ENCODE data around the gene ACACB. TPM values are rescaled to one million over a fixed set of nuclear protein-coding genes. Genes with fewer than 3 reads are reported as not detected.

The ACACB gene
- total RNA-seq, 4 donors from 2014 or later = 5.9 to 48.4 (median 27.3) TPM

DNA sequence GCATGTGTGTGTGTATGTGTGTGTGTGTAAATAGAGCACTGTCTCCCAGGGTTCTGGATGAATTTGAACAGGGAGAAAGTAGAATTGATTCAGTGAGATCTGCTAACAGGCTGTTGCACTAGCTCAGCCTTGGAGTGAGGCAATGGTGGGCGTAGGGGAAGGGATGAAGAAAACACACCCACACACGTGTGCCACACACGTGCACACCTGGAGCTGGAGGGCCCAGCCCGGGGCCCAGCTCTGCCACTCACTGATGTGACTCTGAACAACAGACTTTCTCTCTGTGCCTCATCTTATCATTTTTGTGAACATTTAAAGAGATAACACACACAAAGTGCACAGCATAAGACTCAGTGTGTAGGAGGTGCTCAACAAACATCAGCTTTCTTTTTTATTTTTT is 4.2 kb downstream of the ACACB start:
- Histone ChIP-seq H3K36me3 (no peaks in the 10 kb centered on the region), H3K4me1 (peaks cover 0 to 23% (median 13%) of the 10 kb centered on the region in 3 donors), H3K27me3 (no peaks in the 10 kb centered on the region), H3K4me3 (no peak overlapping the region), H3K27ac (peak overlapping the region in 1 of 4 donors; percentile 9), H3K9me3 (no peaks in the 10 kb centered on the region)
- TF ChIP-seq POLR2A (IDR thresholded peaks at IDR 0.05) = no peak
- TF ChIP-seq, protein P1, sequence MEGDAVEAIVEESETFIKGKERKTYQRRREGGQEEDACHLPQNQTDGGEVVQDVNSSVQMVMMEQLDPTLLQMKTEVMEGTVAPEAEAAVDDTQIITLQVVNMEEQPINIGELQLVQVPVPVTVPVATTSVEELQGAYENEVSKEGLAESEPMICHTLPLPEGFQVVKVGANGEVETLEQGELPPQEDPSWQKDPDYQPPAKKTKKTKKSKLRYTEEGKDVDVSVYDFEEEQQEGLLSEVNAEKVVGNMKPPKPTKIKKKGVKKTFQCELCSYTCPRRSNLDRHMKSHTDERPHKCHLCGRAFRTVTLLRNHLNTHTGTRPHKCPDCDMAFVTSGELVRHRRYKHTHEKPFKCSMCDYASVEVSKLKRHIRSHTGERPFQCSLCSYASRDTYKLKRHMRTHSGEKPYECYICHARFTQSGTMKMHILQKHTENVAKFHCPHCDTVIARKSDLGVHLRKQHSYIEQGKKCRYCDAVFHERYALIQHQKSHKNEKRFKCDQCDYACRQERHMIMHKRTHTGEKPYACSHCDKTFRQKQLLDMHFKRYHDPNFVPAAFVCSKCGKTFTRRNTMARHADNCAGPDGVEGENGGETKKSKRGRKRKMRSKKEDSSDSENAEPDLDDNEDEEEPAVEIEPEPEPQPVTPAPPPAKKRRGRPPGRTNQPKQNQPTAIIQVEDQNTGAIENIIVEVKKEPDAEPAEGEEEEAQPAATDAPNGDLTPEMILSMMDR (IDR thresholded peaks at IDR 0.05) = no peak
- no peak for DNase-seq
- 56 to 73% methylated on average over 4 of the region's 4 CpGs for WGBS, 2 donors
- intact Hi-C loops (cut with DNase I) = no loop called here

DNA sequence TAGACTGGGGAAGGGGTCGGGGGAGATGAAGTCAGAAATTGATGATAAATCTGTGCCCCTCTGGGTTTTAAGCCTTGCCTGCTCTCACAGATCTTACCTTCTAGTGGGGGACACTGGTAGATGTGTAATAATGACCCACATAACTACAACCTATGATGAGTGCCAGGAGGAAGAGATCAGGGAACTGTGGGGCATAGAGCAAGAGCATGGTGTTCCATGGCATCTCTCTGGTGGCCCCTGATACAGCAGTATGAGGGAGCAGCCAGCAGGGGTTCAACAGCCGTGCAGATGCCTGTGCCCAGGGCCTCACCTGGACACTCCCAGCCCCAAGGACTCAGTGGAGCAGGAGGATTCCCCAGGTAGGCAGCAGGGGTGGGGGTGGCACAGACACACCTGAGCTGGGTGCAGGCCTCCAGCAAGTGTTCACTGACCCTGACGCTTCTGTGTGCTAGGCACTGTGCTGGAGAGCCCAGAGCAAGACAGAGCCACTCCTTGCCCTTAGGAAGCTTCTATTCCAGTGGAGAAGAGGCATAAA is 5.0 kb downstream of the ACACB start:
- Histone ChIP-seq H3K9me3 (no peaks in the 10 kb centered on the region), H3K36me3 (no peaks in the 10 kb centered on the region), H3K4me3 (no peak overlapping the region), H3K27me3 (no peaks in the 10 kb centered on the region), H3K4me1 (peaks cover 0 to 17% (median 8%) of the 10 kb centered on the region in 3 donors), H3K27ac (no peak overlapping the region)
- intact Hi-C loops (cut with DNase I) = no loop called here
- no peak for DNase-seq
- 68 to 82% methylated on average over 1 to 2 of the region's 3 CpGs for WGBS, 2 donors
- TF ChIP-seq, protein P1 (IDR thresholded peaks at IDR 0.05) = no peak
- no peak for TF ChIP-seq POLR2A (IDR thresholded peaks at IDR 0.05)

DNA sequence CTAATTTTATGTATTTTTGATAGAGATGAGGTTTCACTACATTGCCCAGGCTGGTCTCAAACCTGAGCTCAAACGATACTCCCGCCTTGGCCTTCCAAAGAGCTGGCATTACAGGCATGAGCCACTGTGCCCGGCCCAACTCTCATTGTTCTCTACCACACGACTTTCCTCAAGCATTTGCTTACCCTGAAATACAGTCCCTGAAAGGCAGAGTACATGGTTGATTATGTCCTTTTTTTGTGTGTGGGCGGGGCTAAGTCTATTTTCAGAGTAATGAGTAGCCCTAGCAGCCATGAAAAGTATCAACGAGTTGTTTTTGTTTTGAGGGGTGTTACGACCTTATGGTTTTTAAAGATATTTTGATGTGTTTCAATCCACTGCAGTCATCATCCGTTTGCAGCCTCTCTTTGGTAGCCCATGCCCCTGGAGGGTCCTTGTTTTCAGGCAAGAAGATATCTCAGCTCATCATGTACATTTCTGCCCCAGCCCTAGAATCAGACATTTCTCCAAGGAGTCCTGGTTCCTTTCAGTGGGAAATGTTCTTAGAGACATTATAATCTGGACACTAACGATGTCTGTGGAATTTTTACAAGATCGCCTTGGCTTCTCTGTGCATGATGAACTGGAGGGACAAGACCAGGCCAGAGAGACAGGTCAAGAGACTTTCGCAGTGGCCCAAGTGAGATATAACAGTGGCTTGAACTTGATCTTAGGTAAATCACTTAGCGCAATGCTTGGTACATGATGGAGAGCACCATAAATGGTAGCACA is 8.7 kb downstream of the ACACB start:
- 75 to 76% methylated on average over 11 to 12 of the region's 12 CpGs for WGBS, 2 donors
- DNase-seq = no peak
- H3K9me3 ChIP-seq = no peaks in the 10 kb centered on the region
- H3K36me3 ChIP-seq = no peaks in the 10 kb centered on the region
- intact Hi-C loops (cut with DNase I) = no loop called here
- TF ChIP-seq POLR2A (IDR thresholded peaks at IDR 0.05) = no peak
- TF ChIP-seq, protein P1 (IDR thresholded peaks at IDR 0.05) = no peak
- H3K27ac ChIP-seq = peak overlapping the region in 1 of 4 donors; percentile 20
- no peaks in the 10 kb centered on the region for H3K27me3 ChIP-seq
- H3K4me3 ChIP-seq = no peak overlapping the region
- H3K4me1 ChIP-seq = peaks cover 0 to 10% (median 0%) of the 10 kb centered on the region in 3 donors

DNA sequence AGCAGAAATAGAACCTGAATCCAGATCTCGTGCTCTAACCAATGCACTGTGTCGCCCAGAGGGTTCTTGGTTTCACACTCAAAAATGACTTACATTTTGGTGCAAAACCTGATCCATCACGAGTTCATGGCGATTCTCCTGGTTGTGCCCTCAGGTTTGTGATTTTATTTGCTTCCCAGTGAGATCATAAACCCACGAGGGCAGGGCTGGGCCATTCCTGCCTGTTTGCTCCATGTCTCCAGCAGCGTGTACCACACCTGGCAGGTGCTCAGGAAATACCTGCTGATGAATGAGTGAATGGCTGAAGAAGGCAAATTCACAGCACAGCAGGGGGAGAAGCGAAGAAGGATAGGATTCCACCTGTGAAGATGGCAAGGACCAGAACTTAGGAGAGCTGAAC is 9.4 kb downstream of the ACACB start:
- WGBS, 2 donors = 69 to 75% methylated on average over 5 to 6 of the region's 7 CpGs
- Histone ChIP-seq H3K4me3 (no peak overlapping the region), H3K4me1 (peaks cover 0 to 11% (median 0%) of the 10 kb centered on the region in 3 donors), H3K27ac (peak overlapping the region in 2 of 4 donors; percentile 35 to 60), H3K9me3 (no peaks in the 10 kb centered on the region), H3K36me3 (no peaks in the 10 kb centered on the region), H3K27me3 (no peaks in the 10 kb centered on the region)
- no peak for TF ChIP-seq POLR2A (IDR thresholded peaks at IDR 0.05)
- TF ChIP-seq, protein P1 (IDR thresholded peaks at IDR 0.05) = no peak
- intact Hi-C loops (cut with DNase I) = no loop called here
- DNase-seq = no peak

DNA sequence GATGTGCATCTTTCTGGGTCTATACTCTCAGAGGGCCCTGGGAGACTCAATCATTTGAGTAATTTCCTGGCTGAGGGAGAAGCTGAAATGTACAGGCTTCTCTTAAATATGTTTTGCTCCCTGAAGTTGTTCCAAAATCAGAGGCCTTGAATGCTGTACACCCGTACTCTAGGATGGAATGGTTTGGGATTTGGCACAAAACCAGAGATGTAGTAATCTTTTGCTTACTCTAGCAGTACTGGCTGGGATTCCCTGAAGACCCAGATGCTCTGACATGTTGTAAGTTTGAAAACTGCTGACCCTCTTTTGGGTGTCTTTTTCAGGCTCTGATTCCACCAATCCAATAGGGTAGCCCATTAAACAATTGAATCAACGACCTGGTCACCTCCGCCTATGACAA is 10.4 kb downstream of the ACACB start:
- peak overlapping the region in 3 of 4 donors; percentile 15 to 66 (median 60) for H3K27ac ChIP-seq
- 66 to 74% methylated on average over 3 of the region's 3 CpGs for WGBS, 2 donors

More for the DNA sequence above, 10.4 kb downstream of the ACACB start:
- intact Hi-C loops (cut with DNase I) = no loop called here
- Histone ChIP-seq H3K27me3 (no peaks in the 10 kb centered on the region), H3K4me3 (no peak overlapping the region), H3K4me1 (peaks cover 0 to 17% (median 0%) of the 10 kb centered on the region in 3 donors), H3K36me3 (no peaks in the 10 kb centered on the region), H3K9me3 (no peaks in the 10 kb centered on the region)
- TF ChIP-seq POLR2A (IDR thresholded peaks at IDR 0.05) = no peak
- TF ChIP-seq, protein P1 (IDR thresholded peaks at IDR 0.05) = no peak
- DNase-seq = no peak

Measured in esophagus squamous epithelium (tissue), 5 donors.